ENCODE results near the gene RASGRP1. TPM values are rescaled to one million over a fixed set of nuclear protein-coding genes. Genes with fewer than 3 reads are reported as not detected.
A peak's percentile ranks its signal among the peaks of the same experiment; 100 is the strongest.

Gene RASGRP1
- total RNA-seq, 2 donors from 2014 or later, result 0.60 to 0.67 TPM

GRCh38 chr15:38577424-38577987 lies 12.9 kb upstream of the RASGRP1 start:
- DNase-seq (ENCODE audit: low spot score), result no peak
- intact Hi-C loops (cut with DNase I), result no loop called here

GRCh38 chr15:38576837-38577236 lies 12.2 kb upstream of the RASGRP1 start:
- DNase-seq (ENCODE audit: low spot score), result no peak
- intact Hi-C loops (cut with DNase I), result no loop called here

GRCh38 chr15:38576261-38576660 lies 11.6 kb upstream of the RASGRP1 start:
- intact Hi-C loops (cut with DNase I), result no loop called here

GRCh38 chr15:38565287-38565670 lies 665 bp upstream of the RASGRP1 start:
- DNase-seq (ENCODE audit: low spot score), result no peak
- intact Hi-C loops (cut with DNase I), result loop anchor here in 1 of 2 donors (10.0 kb wide), 1 partner anchor 120 kb away; no protein-coding TSS in a partner anchor

More at GRCh38 chr15:38576261-38576660, 11.6 kb upstream of the RASGRP1 start:
- DNase-seq (ENCODE audit: low spot score), result no peak

- intact Hi-C loops (cut with DNase I), result loop anchor here in 1 of 2 donors (10.0 kb wide), 1 partner anchor 121 kb away; no protein-coding TSS in a partner anchor
- DNase-seq (ENCODE audit: low spot score), result peak; percentile 91
These were observed 693 bp downstream of the RASGRP1 start for GRCh38 chr15:38563723-38564519.

- intact Hi-C loops (cut with DNase I), result loop anchor here in 1 of 2 donors (10.0 kb wide), 1 partner anchor 123 kb away; no protein-coding TSS in a partner anchor
- DNase-seq (ENCODE audit: low spot score), result no peak
These were observed 2.3 kb downstream of the RASGRP1 start for GRCh38 chr15:38562278-38562677.

- DNase-seq (ENCODE audit: low spot score), result no peak
- intact Hi-C loops (cut with DNase I), result loop anchor here in 1 of 2 donors (10.0 kb wide), 1 partner anchor 124 kb away; no protein-coding TSS in a partner anchor
These were observed 4.1 kb downstream of the RASGRP1 start for GRCh38 chr15:38560456-38560926.

GRCh38 chr15:38559636-38560307 lies 4.8 kb downstream of the RASGRP1 start:
- no peak for DNase-seq (ENCODE audit: low spot score)
- intact Hi-C loops (cut with DNase I), result loop anchor here in 1 of 2 donors (10.0 kb wide), 1 partner anchor 125 kb away; no protein-coding TSS in a partner anchor

- intact Hi-C loops (cut with DNase I), result no loop called here
- DNase-seq (ENCODE audit: low spot score), result no peak
These were observed 5.5 kb downstream of the RASGRP1 start for GRCh38 chr15:38559131-38559530.

GRCh38 chr15:38558372-38559059 lies 6.1 kb downstream of the RASGRP1 start:
- DNase-seq (ENCODE audit: low spot score), result no peak
- intact Hi-C loops (cut with DNase I), result no loop called here

GRCh38 chr15:38557921-38558320 lies 6.7 kb downstream of the RASGRP1 start:
- intact Hi-C loops (cut with DNase I), result no loop called here
- no peak for DNase-seq (ENCODE audit: low spot score)

GRCh38 chr15:38555686-38556334 lies 8.8 kb downstream of the RASGRP1 start:
- no peak for DNase-seq (ENCODE audit: low spot score)

GRCh38 chr15:38554354-38554753 lies 10.3 kb downstream of the RASGRP1 start:
- DNase-seq (ENCODE audit: low spot score), result no peak
- intact Hi-C loops (cut with DNase I), result no loop called here

More at GRCh38 chr15:38555686-38556334, 8.8 kb downstream of the RASGRP1 start:
- intact Hi-C loops (cut with DNase I), result no loop called here

- intact Hi-C loops (cut with DNase I), result no loop called here
- DNase-seq (ENCODE audit: low spot score), result no peak
These were observed 11.5 kb downstream of the RASGRP1 start for GRCh38 chr15:38553071-38553470.

- intact Hi-C loops (cut with DNase I), result no loop called here
- no peak for DNase-seq (ENCODE audit: low spot score)
These were observed 12.6 kb downstream of the RASGRP1 start for GRCh38 chr15:38551720-38552648.

GRCh38 chr15:38549222-38549621 lies 15.4 kb downstream of the RASGRP1 start:
- intact Hi-C loops (cut with DNase I), result no loop called here
- no peak for DNase-seq (ENCODE audit: low spot score)

GRCh38 chr15:38547255-38547997 lies 17.2 kb downstream of the RASGRP1 start:
- intact Hi-C loops (cut with DNase I), result no loop called here
- DNase-seq (ENCODE audit: low spot score), result no peak

Measured in posterior vena cava (tissue), 2 donors.